ENCODE results near the gene SLC25A13.

DNA sequence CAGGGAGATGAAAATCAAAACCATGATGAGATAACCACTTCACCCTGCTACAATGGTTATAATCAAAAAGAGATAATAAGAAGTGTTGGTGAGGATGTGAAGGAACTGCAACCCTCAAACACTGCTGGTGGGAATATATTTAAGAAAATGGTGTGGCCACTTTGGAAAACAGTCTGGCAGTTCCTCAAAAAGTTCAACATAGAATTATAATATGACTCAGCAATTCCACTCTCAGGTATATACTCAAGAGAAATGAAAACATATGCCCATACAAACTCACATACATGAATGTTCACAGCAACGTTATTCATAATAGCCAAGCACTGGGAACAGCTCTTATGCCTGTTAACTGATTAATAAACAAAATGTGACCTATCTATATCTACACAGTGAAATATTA, 104.8 kb downstream of the SLC25A13 start:
- TF ChIP-seq, protein P1, sequence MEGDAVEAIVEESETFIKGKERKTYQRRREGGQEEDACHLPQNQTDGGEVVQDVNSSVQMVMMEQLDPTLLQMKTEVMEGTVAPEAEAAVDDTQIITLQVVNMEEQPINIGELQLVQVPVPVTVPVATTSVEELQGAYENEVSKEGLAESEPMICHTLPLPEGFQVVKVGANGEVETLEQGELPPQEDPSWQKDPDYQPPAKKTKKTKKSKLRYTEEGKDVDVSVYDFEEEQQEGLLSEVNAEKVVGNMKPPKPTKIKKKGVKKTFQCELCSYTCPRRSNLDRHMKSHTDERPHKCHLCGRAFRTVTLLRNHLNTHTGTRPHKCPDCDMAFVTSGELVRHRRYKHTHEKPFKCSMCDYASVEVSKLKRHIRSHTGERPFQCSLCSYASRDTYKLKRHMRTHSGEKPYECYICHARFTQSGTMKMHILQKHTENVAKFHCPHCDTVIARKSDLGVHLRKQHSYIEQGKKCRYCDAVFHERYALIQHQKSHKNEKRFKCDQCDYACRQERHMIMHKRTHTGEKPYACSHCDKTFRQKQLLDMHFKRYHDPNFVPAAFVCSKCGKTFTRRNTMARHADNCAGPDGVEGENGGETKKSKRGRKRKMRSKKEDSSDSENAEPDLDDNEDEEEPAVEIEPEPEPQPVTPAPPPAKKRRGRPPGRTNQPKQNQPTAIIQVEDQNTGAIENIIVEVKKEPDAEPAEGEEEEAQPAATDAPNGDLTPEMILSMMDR (IDR thresholded peaks at IDR 0.05) = no peak
- TF ChIP-seq POLR2A (IDR thresholded peaks at IDR 0.05) = no peak

Data from uterus (tissue), 2 donors.